Measurements from ENCODE around the gene AJAP1. TPM values are rescaled to one million over a fixed set of nuclear protein-coding genes. Genes with fewer than 3 reads are reported as not detected.

The AJAP1 gene
- total RNA-seq, 4 donors from 2014 or later, result 0.12 to 0.81 (median 0.32) TPM

GRCh38 chr1:4709641-4710040, 55.2 kb downstream of the AJAP1 start:
- Histone ChIP-seq H3K27ac (no peak overlapping the region), H3K4me3 (no peak overlapping the region), H3K27me3 (peaks cover 79% of the 10 kb centered on the region), H3K9me3 (no peaks in the 10 kb centered on the region), H3K36me3 (no peaks in the 10 kb centered on the region), H3K4me1 (peaks cover 0 to 11% (median 0%) of the 10 kb centered on the region in 3 donors)
- TF ChIP-seq POLR2A (IDR thresholded peaks at IDR 0.05) (no peak), CTCF (IDR thresholded peaks at IDR 0.05) (no peak), POLR2AphosphoS5 (IDR thresholded peaks at IDR 0.05) (no peak), EP300 (IDR thresholded peaks at IDR 0.05) (no peak)
- ATAC-seq, result no peak
- 73 to 80% methylated on average over 1 to 3 of the region's 5 CpGs for WGBS, 2 donors (ENCODE audit: low coverage in 1 of 2)

GRCh38 chr1:4710592-4711415, 56.4 kb downstream of the AJAP1 start:
- no peak for TF ChIP-seq CTCF (IDR thresholded peaks at IDR 0.05)
- no peak for TF ChIP-seq POLR2AphosphoS5 (IDR thresholded peaks at IDR 0.05)
- TF ChIP-seq POLR2A (IDR thresholded peaks at IDR 0.05), result no peak
- no peak for TF ChIP-seq EP300 (IDR thresholded peaks at IDR 0.05)
- H3K27me3 ChIP-seq, result peaks cover 89% of the 10 kb centered on the region
- H3K4me1 ChIP-seq, result peaks cover 0 to 11% (median 0%) of the 10 kb centered on the region in 3 donors
- WGBS, 2 donors (ENCODE audit: low coverage in 1 of 2), result 34 to 73% methylated on average over 7 to 10 of the region's 39 CpGs
- H3K9me3 ChIP-seq, result peaks cover 0 to 10% (median 0%) of the 10 kb centered on the region in 3 donors
- no peak overlapping the region for H3K4me3 ChIP-seq
- no peaks in the 10 kb centered on the region for H3K36me3 ChIP-seq
- ATAC-seq, result no peak
- H3K27ac ChIP-seq, result no peak overlapping the region

- no peak for ATAC-seq
- WGBS, 2 donors (ENCODE audit: low coverage in 1 of 2), result 8% methylated on average over 5 of the region's 66 CpGs; no CpG with 5 or more reads in 1 of the 2 donors
- peaks cover 0 to 14% (median 0%) of the 10 kb centered on the region in 3 donors for H3K9me3 ChIP-seq
- H3K36me3 ChIP-seq, result no peaks in the 10 kb centered on the region
- peaks cover 0 to 11% (median 0%) of the 10 kb centered on the region in 3 donors for H3K4me1 ChIP-seq
- peaks cover 85% of the 10 kb centered on the region for H3K27me3 ChIP-seq
- TF ChIP-seq POLR2A (IDR thresholded peaks at IDR 0.05) (no peak), EP300 (IDR thresholded peaks at IDR 0.05) (no peak), POLR2AphosphoS5 (IDR thresholded peaks at IDR 0.05) (no peak), CTCF (IDR thresholded peaks at IDR 0.05) (no peak)
- no peak overlapping the region for H3K4me3 ChIP-seq
- H3K27ac ChIP-seq, result no peak overlapping the region
Observed at GRCh38 chr1:4711416-4712275, 57.2 kb downstream of the AJAP1 start.

GRCh38 chr1:4713669-4714068, 59.3 kb downstream of the AJAP1 start:
- TF ChIP-seq EP300 (IDR thresholded peaks at IDR 0.05), result no peak
- no peak for TF ChIP-seq POLR2AphosphoS5 (IDR thresholded peaks at IDR 0.05)
- TF ChIP-seq POLR2A (IDR thresholded peaks at IDR 0.05), result no peak
- no peak for TF ChIP-seq CTCF (IDR thresholded peaks at IDR 0.05)
- Histone ChIP-seq H3K36me3 (no peaks in the 10 kb centered on the region), H3K27ac (no peak overlapping the region), H3K4me1 (peaks cover 0 to 11% (median 0%) of the 10 kb centered on the region in 3 donors), H3K9me3 (peaks cover 0 to 14% (median 0%) of the 10 kb centered on the region in 3 donors), H3K27me3 (peaks cover 69% of the 10 kb centered on the region), H3K4me3 (no peak overlapping the region)
- ATAC-seq, result no peak
- whole genome bisulfite sequencing, 2 donors (ENCODE audit: low coverage in 1 of 2), result 100% methylated on average over 2 of the region's 12 CpGs; no CpG with 5 or more reads in 1 of the 2 donors
